DMS 273 (cell line): ENCODE measurements around the gene SPATA3.
A peak's percentile ranks its signal among the peaks of the same experiment; 100 is the strongest.
"Not testable (repeated sequence)": the region's sequence is repeated elsewhere in the genome, so short reads cannot be mapped to it uniquely, and the experiment has no call there.

Source experiments
- DNase-seq: peaks from one replicate; lab custom pipeline; 2025; ENCODE audit not compliant: unreplicated experiment; lab: John Stamatoyannopoulos, UW

SPATA3 gene

DNA sequence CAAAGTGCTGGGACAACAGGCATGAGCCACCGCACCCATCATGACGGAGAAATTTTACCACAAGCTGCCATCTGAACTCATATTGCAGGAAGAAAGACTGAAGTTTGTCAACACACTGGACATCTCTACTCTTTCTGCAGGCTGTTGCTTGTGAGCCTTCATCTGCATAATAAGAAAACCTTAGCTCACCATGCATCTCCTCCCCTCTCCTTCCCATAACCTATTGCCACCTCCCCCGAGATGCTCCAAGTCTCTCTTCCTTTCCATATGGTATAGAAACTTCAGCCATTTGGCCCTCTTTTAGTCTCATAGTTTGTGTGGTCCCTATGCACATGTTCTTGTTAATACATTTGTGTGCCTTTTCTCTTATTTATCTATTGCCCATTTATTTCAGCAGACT, 22.3 kb downstream of the SPATA3 start:
- DNase-seq = no peak

GRCh38 chr2:231025059-231025458, 29.1 kb downstream of the SPATA3 start:
- DNase-seq = not testable (repeated sequence)

DNA sequence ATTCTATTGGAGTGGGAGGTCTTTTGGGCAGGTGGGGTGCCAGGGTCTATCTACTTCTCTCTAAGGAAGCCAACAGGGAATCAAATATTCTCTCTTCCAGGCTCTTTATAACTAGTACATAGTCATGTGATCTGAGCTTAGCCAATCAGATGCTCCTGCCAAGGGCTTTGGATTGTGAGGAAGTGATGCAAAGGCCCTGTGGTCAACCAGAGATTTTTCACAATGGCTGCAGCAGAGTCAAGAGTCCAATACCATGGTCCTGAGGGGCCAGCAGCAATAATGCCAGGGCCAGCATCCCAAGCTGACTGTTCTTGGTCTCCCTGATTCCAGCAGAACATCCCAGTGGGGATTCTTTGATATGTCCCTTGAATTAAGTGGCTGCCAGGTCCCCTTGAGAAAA, 33.0 kb downstream of the SPATA3 start:
- no peak for DNase-seq

DNA sequence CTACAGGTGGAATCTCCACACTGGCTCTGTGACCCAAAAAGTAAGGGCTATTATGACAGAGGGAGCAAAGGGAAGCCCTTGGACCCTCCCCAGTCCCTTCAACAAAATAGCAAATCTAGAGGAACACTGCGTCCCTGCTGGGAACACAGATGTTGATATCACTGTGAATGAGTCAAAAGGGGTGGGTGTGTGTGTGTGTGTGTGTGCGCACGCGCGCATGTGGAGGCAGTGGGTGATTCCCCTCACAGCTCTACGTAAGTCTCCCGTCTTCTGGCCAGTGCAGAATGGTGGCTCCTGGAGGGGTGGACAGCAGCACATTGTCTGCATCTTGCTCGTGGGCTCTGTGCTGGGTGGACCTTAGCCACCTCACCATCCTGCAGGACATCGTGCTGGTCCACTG, 33.6 kb downstream of the SPATA3 start:
- DNase-seq = no peak

DNA sequence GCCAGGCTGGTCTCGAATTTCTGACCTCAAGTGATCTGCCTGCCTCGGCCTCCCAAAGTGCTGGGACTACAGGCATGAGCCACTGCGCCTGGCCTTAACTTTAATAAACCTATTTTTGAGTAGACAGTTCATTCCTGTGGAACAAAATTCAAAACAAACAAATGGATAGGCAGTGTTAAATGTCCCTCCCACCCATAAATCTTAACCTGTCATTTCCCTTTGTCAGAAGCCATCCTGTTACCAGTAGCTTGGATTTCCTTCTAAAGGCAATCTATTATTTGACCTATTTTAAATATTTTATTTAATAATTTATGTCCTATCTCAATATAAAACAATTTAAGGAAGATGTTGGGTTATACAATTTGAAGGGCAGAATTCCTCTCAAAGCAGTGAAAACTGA, 34.8 kb downstream of the SPATA3 start:
- DNase-seq = no peak

DNA sequence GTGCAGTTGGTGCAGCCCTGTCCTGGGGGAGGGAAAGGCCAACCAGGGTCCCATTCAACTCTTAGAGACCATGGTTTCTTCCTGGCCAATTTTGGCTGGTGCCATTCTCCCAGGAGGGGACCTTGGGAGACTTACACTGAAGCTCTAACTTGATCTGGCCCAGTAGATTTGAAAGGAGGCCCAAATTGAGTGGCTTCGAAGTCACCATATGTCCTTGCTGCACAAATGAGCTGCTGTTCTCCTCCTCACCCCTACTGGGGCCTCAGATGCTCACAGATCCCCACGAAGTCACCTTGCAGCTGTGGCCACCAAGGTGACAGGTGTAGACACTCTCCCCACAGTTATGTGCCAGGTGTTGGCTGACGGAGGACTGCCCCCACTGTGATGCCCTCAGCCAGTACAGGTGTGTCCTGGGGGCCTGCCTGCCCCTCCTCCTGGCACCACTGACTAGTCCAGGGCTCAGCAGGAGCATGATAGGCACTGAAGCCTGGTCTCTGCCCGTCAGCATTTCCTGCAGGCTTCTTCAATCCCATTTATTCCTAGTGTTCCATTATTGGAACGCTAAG, 36.7 kb downstream of the SPATA3 start:
- DNase-seq = no peak

- DNase-seq = no peak
Measured at GRCh38 chr2:231033147-231034132, 37.5 kb downstream of the SPATA3 start.

GRCh38 chr2:231034291-231034882, 38.5 kb downstream of the SPATA3 start:
- DNase-seq = no peak

DNA sequence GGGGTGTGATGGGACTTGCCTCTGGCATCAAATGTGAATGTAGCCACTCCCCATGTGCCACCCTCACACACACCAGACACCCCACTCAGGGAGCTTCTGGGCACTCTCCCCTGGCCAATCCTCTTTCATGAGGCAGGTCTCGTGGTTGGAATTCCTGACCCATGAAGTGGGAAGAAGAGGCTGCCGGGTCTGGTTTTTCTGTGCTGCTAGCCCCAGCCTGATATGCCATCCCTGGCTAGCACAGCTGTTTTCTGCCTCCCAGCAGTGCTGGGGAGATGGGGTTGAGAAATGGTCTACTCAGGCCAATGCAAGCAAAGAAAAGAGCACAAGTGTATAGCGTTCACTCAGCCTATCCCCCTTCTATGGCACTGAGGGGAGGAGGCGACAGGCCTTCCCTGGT, 40.2 kb downstream of the SPATA3 start:
- DNase-seq = no peak

- DNase-seq = no peak
Measured at GRCh38 chr2:231036578-231037106, 40.7 kb downstream of the SPATA3 start.

GRCh38 chr2:231037202-231037730, 41.3 kb downstream of the SPATA3 start, which contains the start of gene C2orf72:
TSS of gene C2orf72 (plus strand) at chr2:231037523. CDS start at chr2:231037566, 43 bp downstream.
- DNase-seq = peak; percentile 75

DNA sequence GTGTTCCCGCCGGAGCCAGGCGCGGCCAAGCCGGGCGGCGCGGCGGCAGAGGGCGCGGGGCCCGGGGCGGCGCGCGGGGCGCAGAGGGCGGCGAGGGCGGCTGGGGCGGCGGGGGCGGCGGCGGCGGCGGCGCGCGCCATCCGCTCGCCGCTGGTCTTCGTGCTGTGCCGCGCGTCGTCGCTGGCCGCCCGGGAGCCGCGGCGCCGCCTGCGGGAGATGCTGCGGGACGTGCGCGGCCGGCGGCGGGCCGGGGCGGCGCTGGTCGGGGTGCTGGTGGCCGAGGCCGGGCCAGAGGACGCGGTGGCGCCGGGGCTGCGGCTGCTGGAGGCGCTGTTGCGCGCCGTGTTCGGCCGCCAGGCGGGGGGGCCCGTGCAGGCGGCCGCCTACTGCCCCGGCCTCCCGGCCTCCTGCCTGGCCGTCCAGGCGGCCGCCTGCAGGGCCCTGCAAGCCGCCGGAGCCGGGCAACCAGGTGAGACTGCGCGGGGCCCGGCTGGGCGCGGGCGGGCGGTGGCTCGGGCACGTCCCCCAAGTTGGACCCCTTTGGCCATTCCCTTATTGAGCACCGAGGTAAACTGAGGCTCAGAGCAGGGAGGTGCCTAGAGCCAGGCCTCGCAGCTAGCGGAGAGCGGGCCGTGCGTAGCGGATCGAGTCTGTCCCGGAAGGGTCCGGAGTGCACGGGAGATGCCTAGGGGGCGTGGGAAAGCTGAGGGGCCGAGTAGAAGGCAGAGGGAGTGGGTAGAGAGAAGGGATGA, 42.0 kb downstream of the SPATA3 start:
- DNase-seq = peak; percentile 75

- peak; percentile 38 for DNase-seq
Measured at GRCh38 chr2:231038483-231039293, 42.8 kb downstream of the SPATA3 start.

- DNase-seq = no peak
Measured at GRCh38 chr2:231039294-231039664, 43.4 kb downstream of the SPATA3 start.

GRCh38 chr2:231039821-231040364, 44.0 kb downstream of the SPATA3 start:
- peak; percentile 51 for DNase-seq

- no peak for DNase-seq
Measured at GRCh38 chr2:231041061-231041689, 45.3 kb downstream of the SPATA3 start.

DNA sequence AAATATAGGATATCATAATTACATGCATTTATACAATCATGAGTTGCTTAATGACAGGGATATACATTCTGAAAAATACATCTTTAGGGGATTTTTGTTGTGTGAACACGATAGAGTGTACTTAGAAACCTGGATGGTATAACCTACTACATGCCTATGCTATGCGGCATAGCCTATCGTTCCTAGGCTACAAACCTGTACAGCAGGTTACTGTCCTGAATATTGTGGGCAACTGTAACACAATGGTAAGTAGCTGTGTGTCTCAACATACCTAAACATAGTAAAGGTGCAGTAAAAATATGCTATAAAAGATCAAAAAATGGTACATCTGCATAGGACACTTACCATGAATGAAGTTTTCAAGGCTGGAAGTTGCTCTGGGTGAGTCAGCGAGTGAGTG, 47.9 kb downstream of the SPATA3 start:
- no peak for DNase-seq

DNA sequence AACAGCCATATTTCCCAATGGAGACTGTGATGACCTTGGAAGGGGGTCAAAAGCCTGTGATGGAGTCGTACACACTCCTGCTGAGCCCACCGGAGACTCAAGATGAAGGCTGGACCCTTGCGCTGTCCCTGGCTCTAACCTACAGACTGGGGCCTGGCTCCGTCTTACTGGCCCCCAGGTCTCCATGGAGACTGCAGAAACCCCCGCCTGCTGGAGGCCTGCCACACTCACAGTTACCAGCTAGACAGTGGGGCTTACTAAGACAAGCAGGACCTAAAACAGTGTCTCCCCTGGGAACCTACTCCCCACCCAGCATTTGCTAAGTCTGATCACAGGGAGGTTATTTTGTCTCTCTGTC, 51.0 kb downstream of the SPATA3 start:
- no peak for DNase-seq

GRCh38 chr2:231047274-231047922, 51.5 kb downstream of the SPATA3 start:
- DNase-seq = no peak
